Activated T-helper 17 cell treated with anti-CD3 and anti-CD28 coated beads, Interleukin-2, amount 50 U/mL, for 72 hours (primary cell): ENCODE data around the gene MBP. TPM values are rescaled to one million over a fixed set of nuclear protein-coding genes. Genes with fewer than 3 reads are reported as not detected.
"Not testable (repeated sequence)": the region's sequence is repeated elsewhere in the genome, so short reads cannot be mapped to it uniquely, and the experiment has no call there.

ENCODE experiments used
- ATAC-seq: fragments of 150-1000 bp; cut with Tn5 transposase; replicated peaks from 2 replicates; pipeline ENCODE4 v1.10.0; 2021; ENCODE audit warnings: mild to moderate bottlenecking, moderate library complexity
- H3K27ac Mint-ChIP-seq: one replicate; pipeline ENCODE4 v1.8.0; 2022; ENCODE audit warnings: mixed read lengths
- H3K27me3 Mint-ChIP-seq: one replicate; pipeline ENCODE4 v1.8.0; 2022; ENCODE audit warnings: mixed read lengths
- H3K36me3 Mint-ChIP-seq: one replicate; pipeline ENCODE4 v1.8.0; 2022; ENCODE audit warnings: low read depth, mild to moderate bottlenecking, mixed read lengths
- H3K4me1 Mint-ChIP-seq: one replicate; pipeline ENCODE4 v1.8.0; 2022; ENCODE audit warnings: mixed read lengths
- H3K4me3 Mint-ChIP-seq: one replicate; pipeline ENCODE4 v1.8.0; 2022; ENCODE audit warnings: mild to moderate bottlenecking, mixed read lengths
- H3K9me3 Mint-ChIP-seq: one replicate; pipeline ENCODE4 v1.8.0; 2022; ENCODE audit warnings: mixed read lengths
- total RNA-seq, 2 donors: library from RNA; stranded (reverse); gene quantifications; one replicate each; pipeline ENCODE4 v1.2.3, GENCODE V29; 2022

MBP gene
- total RNA-seq, 2 donors from 2014 or later, result 55.7 to 66.5 TPM

DNA sequence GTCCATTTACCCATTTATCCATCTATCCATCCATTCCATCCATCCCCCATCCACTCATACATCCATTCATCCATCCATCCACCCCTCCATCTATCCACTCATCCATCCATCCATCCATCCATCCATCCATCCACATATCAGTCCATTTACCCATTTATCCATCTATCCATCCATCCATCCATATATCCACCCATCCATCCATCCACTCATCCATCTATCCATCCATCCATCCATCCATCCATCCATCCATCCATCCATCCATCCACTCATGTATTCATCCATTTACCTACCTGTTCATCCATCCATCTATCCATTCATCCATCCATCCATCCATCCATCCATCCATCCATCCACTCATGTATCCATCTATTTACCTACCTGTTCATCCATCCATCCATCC, 113.9 kb downstream of the MBP start:
- Mint-ChIP-seq H3K36me3 (peaks cover 82% of the 10 kb centered on the region), H3K4me1 (peaks cover 33% of the 10 kb centered on the region), H3K27ac (peak overlapping the region; percentile 65)
- H3K27me3 Mint-ChIP-seq, H3K9me3 Mint-ChIP-seq, ATAC-seq, H3K4me3 Mint-ChIP-seq: not testable (repeated sequence)

DNA sequence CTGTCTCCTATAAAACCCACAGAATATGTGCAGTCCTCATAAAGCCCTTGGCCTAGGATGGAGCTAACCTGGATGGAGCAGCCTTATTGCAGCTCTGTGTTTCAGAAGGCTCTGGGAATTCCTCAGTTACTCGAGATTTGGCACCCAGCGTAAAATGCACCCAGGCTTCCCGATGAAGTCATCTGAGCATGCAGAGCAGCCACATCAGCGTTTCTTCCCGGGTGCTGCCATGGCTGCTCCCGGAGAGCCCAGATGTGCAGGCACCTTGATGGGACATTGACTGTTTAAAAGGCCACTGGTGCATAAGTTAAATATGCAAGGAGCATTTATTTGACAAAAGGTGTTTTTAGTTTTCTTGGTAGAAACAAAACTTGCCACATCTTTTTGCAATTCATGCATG, 115.2 kb downstream of the MBP start:
- no peak for ATAC-seq
- Mint-ChIP-seq H3K27me3 (no peaks in the 10 kb centered on the region), H3K9me3 (no peaks in the 10 kb centered on the region), H3K4me3 (no peak overlapping the region), H3K4me1 (peaks cover 33% of the 10 kb centered on the region), H3K27ac (peak overlapping the region; percentile 65), H3K36me3 (peaks cover 83% of the 10 kb centered on the region)

DNA sequence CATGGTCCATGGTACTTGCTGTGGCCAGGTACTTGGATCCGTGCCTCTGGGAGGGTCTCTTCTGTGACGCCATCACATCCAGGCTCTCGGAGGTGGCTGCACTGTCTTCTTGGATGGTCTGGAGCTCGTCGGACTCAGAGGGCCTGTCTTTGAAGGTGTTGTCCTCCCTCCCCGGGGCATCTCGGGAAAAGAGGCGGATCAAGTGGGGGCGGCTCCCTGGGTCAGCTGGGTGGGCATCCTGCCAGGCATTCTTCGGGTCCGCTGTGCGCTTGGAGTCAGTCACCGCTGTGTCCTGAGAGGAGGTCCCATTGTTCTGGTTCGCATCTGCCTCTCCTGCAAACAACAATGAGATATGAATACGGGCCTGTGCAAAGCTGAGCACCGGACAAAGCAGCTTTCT, 115.6 kb downstream of the MBP start:
- H3K36me3 Mint-ChIP-seq, result peaks cover 84% of the 10 kb centered on the region
- no peaks in the 10 kb centered on the region for H3K9me3 Mint-ChIP-seq
- H3K27ac Mint-ChIP-seq, result no peak overlapping the region
- H3K27me3 Mint-ChIP-seq, result no peaks in the 10 kb centered on the region
- peaks cover 32% of the 10 kb centered on the region for H3K4me1 Mint-ChIP-seq
- no peak for ATAC-seq
- H3K4me3 Mint-ChIP-seq, result no peak overlapping the region

DNA sequence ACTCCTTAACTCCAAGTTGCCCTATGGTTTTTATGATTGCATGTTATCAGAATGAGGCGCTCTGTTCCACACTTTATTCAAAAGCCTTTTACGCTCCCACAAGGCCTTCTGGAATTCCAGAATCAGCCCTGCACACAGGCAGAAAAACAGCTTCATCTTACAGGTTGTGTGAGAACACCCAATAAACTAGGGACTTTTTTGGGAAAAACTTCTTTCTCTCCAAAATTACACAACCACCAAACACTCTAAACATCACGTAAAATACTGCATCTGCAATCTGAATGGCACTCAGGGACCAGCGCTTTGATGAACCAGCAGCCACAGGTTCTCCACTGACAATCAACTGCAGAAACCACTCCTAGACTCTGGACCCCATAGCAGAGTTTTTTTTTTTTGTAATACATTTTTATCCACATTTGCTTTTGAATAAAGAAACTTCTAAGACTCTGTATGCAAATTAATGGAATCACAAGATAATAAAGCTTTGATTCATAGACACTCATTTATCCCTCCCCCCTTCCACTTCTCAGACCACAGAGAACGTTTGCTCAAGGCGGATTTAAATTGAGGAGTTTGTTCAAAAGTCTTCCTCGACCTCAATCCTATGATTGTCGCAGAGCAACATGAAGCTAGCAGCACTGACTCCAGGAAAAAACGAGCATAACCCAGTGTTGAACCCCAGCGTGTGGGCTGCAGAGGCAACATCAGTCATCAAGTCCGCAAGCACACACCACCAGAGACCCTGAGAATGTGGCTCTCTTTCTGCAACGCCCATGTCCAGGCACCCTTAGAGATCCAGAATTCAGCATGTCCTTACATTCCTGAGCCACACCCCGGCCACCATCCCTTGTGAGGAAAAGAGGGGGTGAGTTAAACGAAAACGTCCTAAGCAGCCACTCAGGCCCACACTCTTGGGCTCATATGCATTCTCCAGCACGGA, 116.5 kb downstream of the MBP start:
- H3K4me3 Mint-ChIP-seq, result no peak overlapping the region
- peaks cover 88% of the 10 kb centered on the region for H3K36me3 Mint-ChIP-seq
- H3K9me3 Mint-ChIP-seq, result no peaks in the 10 kb centered on the region
- H3K27ac Mint-ChIP-seq, result peak overlapping the region; percentile 48
- peaks cover 28% of the 10 kb centered on the region for H3K4me1 Mint-ChIP-seq
- no peak for ATAC-seq
- H3K27me3 Mint-ChIP-seq, result no peaks in the 10 kb centered on the region

DNA sequence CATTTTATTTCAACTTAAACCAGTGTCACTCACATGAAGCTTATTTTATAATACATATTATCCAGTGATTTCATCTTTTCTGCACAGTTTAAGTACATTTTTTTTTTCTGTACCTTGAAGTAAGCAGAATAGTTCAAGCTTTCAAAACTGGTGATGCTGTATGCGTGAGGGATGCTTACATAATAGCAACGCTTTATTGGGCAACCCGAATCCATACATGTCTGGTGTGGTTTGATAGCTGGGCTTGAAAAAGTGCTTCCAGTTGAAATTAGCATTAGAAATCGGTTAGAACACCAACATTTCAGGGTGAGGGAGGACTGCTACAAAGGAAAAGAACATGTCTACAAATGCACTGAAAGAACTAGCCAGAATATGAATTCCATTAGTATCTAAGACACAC, 117.4 kb downstream of the MBP start:
- no peaks in the 10 kb centered on the region for H3K9me3 Mint-ChIP-seq
- H3K4me1 Mint-ChIP-seq, result peaks cover 34% of the 10 kb centered on the region
- ATAC-seq, result no peak
- H3K4me3 Mint-ChIP-seq, result no peak overlapping the region
- H3K36me3 Mint-ChIP-seq, result peaks cover 97% of the 10 kb centered on the region
- H3K27ac Mint-ChIP-seq, result no peak overlapping the region
- H3K27me3 Mint-ChIP-seq, result no peaks in the 10 kb centered on the region

DNA sequence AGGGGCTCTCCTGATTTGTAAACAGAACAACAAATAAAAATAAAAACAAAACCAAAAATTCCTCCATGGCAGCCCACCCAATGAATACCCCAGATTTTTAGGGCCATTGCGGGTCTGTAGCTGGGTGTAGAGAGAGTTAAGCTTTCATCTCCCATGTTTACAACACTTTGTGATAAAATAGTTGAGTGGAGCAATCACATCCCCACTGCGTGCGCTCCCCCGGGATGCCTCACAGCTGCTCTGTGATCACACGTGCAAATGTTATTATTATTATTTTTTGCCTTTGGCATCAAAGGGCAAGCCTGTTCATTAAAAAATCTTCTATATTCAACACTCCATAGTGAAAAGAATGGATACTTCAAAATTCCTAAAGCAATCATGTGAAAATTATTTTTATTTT, 118.0 kb downstream of the MBP start:
- Mint-ChIP-seq H3K4me3 (no peak overlapping the region), H3K36me3 (peaks cover 99% of the 10 kb centered on the region)

DNA sequence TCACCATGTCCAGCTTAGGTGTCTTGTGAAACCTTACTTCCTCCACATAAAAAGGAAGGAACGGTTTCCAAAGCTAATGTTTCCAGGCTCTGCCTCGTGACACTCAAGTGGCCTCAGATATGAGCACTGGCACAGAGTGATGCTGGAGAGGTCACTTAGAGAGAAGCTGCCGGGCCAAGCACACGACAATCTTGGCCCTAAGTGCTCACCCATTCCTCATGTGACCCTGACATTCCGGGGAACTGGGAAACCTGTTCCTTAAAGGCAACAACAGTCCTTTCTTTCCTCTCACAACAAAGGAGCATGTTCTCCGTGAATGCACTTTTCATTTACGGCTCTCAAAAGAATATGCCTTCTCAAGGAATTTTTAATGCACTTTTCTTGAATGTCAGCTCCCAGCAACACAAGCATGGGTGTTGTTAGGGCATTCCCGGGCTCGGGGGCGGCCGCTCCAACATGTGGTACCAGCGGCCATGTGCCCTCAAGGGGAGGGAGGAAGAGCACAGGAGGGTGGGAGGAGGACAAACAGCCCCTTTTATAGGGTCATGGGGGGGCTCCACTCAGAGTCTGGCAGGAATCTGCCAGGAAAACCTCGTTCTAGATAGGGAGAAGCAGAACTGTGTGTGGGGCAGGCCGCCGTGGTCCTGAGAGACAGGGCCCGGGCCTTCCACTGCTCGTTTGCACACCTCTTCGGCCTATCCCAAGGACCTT, 118.6 kb downstream of the MBP start:
- H3K36me3 Mint-ChIP-seq, result peaks cover 95% of the 10 kb centered on the region
- H3K27ac Mint-ChIP-seq, result peak overlapping the region; percentile 65
- no peak for ATAC-seq
- peaks cover 27% of the 10 kb centered on the region for H3K4me1 Mint-ChIP-seq
- no peak overlapping the region for H3K4me3 Mint-ChIP-seq
- H3K9me3 Mint-ChIP-seq, result no peaks in the 10 kb centered on the region
- no peaks in the 10 kb centered on the region for H3K27me3 Mint-ChIP-seq

More for the DNA sequence above, 118.0 kb downstream of the MBP start:
- ATAC-seq, result no peak
- Mint-ChIP-seq H3K27ac (no peak overlapping the region), H3K27me3 (no peaks in the 10 kb centered on the region), H3K4me1 (peaks cover 32% of the 10 kb centered on the region), H3K9me3 (no peaks in the 10 kb centered on the region)

DNA sequence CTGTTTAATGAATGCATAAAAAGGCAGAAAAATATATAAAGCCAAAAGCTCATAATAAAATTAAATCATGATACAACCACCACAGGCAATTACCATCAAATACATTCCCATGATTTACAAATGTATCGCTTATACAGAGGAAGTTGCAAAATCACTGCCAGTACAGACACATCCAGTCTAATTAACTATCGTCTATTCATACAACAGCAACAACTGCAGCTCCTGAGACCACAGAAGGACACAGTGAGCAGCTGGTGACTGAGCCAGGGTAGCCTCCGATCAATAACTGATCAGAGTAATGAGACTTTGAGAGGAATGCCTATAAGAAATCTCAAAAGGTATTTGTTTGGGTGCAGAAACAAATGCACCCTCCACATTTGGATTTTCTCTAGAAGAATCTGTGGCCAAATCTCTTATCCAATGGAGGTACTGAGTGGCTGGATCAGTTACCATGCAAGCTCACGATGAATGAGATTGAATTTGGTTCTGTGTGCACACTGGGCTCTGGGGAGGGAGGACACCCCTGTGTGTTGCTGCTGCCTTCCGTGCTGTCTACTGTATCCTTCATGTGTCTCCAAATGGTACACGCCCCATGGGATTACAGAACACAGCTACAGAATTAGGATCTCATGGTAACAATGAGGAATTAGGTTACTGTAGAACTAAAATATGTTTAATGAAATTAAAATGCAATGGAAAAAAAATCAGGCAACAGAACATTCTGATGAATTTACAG, 119.6 kb downstream of the MBP start:
- peaks cover 88% of the 10 kb centered on the region for H3K36me3 Mint-ChIP-seq
- H3K27me3 Mint-ChIP-seq, result no peaks in the 10 kb centered on the region
- H3K4me3 Mint-ChIP-seq, result no peak overlapping the region
- no peaks in the 10 kb centered on the region for H3K9me3 Mint-ChIP-seq
- no peak for ATAC-seq
- peaks cover 17% of the 10 kb centered on the region for H3K4me1 Mint-ChIP-seq
- H3K27ac Mint-ChIP-seq, result peak overlapping the region; percentile 65

DNA sequence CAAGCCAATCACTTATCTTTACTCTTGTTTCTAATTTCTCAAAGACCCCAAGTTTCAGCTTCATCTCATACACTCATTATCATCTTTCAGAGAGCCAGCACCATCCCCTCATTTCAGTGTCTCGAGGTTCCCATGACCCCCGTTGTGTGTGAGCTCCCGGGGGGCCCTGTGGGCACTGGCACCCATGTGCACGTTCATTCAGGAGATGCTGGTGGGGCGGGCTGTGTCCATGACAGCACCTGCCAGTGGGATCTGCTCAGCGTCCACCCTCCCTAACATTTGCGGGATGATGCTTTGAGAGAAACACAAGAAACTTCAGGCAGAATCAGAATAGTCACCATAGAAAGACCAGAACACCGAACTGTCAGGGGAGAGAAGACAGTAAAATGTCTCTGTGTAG, 120.5 kb downstream of the MBP start:
- no peak for ATAC-seq
- H3K36me3 Mint-ChIP-seq, result peaks cover 79% of the 10 kb centered on the region
- no peaks in the 10 kb centered on the region for H3K27me3 Mint-ChIP-seq
- peaks cover 20% of the 10 kb centered on the region for H3K4me1 Mint-ChIP-seq
- H3K4me3 Mint-ChIP-seq, result no peak overlapping the region
- peak overlapping the region; percentile 67 for H3K27ac Mint-ChIP-seq
- H3K9me3 Mint-ChIP-seq, result no peaks in the 10 kb centered on the region

DNA sequence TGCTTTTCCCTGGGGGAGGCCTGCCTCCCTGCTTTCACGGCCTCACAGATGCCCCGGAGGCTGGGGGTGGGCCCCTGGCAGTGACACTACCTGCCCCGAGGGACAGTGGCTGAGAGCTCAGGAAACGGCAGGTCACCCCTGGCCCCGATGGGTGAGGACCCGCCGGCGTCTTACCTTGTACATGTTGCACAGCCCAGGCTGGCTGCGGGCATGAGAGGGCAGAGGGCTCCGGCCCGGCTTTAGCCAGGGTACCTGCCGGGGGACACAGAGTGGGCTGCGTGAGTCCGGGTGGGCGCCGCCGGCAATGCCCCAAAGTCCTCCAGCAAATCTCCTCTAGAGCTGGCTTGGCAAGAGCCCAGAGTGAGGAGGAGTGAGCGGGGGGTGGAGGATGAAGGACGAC, 122.9 kb downstream of the MBP start:
- peaks cover 56% of the 10 kb centered on the region for H3K36me3 Mint-ChIP-seq
- H3K9me3 Mint-ChIP-seq, result no peaks in the 10 kb centered on the region
- no peak for ATAC-seq
- no peak overlapping the region for H3K4me3 Mint-ChIP-seq
- H3K27me3 Mint-ChIP-seq, result no peaks in the 10 kb centered on the region
- H3K4me1 Mint-ChIP-seq, result peaks cover 16% of the 10 kb centered on the region
- peak overlapping the region; percentile 37 for H3K27ac Mint-ChIP-seq

DNA sequence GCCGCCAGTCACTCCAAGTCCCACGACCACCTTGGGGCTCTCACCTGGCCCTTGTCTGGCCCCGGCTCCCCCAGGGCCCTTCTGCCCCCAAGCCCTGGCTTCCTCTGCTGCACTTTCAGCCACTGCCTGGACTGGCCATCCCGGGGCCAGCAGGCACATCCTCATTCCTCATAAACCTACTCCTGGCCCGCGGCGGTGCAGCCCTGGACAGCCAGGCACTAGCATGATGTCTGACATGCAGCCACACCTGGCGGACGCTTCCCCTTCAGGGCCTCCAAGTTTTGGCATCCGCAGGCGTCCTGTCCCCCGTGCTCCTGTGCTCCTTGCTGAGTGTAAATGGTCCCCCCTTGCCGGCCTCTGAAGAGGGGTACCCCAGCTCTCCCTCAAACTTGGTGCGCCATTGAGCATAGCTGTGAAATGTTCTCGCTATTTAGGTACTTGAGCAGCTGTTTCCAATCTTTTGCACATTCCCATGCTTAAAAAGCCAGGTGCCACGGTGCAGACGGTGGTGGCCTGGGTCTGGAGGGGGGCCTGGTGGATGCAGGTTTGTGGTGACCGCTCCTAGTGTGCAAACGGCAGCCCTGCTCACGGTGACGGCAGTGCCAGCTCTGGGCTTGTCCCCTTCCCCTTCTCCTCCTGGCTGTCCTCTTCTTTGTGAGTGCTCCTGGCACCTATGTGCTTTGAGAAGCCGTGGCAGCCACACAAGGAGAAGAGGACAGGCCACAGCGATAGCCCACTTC, 123.8 kb downstream of the MBP start:
- Mint-ChIP-seq H3K27ac (peak overlapping the region; percentile 59), H3K36me3 (peaks cover 46% of the 10 kb centered on the region), H3K4me1 (peaks cover 16% of the 10 kb centered on the region), H3K27me3 (no peaks in the 10 kb centered on the region), H3K4me3 (no peak overlapping the region), H3K9me3 (no peaks in the 10 kb centered on the region)
- no peak for ATAC-seq

DNA sequence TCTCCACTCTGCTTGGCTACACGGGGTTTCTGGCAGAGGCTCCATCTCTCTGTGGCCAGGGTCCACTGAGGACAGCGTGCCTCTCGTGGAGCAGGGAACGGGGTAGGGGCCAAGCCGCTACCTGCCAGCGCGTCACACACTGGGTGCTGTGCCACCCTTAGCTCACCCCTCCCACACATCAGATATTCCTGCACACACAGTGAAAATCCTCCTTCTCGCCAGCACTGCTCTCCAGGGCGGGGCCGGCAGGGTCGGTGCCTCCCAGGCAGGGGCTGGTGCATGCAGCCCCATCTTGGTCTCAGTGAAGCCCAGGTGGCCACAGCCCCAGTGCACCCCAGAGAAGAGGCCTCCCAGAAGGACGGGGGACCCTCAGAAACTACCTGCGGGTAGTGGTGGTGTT, 124.6 kb downstream of the MBP start:
- Mint-ChIP-seq H3K36me3 (peaks cover 39% of the 10 kb centered on the region), H3K4me3 (no peak overlapping the region), H3K27me3 (no peaks in the 10 kb centered on the region), H3K27ac (no peak overlapping the region), H3K4me1 (peaks cover 11% of the 10 kb centered on the region), H3K9me3 (no peaks in the 10 kb centered on the region)
- no peak for ATAC-seq

DNA sequence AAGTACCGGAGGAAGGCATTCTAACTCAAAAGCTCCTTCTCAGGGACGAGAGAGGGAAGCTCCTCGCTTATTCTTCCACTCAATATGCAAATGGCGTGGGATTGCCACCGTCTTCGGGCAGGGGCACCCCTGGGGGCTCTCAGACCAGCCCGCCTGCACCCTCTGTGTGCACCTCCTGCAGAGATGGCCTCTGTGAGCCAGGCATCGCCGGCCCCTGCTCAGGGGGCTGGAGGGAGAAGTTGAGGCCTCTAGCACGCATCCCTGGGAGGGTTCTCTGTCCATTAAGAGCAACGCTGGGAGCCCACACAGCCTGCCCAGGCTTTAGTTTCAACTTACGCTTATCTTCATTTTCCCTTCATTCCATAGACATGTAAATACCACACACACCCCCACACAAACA, 125.3 kb downstream of the MBP start:
- Mint-ChIP-seq H3K27ac (peak overlapping the region; percentile 65), H3K27me3 (no peaks in the 10 kb centered on the region), H3K4me3 (no peak overlapping the region), H3K36me3 (peaks cover 31% of the 10 kb centered on the region), H3K4me1 (peaks cover 11% of the 10 kb centered on the region), H3K9me3 (no peaks in the 10 kb centered on the region)
- ATAC-seq, result no peak
